Measurements from ENCODE around the gene PTPRN. TPM values are rescaled to one million over a fixed set of nuclear protein-coding genes. Genes with fewer than 3 reads are reported as not detected.

The PTPRN gene
- polyA plus RNA-seq (66.4 and 82.1 TPM in 2 replicates), polyA minus RNA-seq (94.0 and 107 TPM in 2 replicates)

DNA sequence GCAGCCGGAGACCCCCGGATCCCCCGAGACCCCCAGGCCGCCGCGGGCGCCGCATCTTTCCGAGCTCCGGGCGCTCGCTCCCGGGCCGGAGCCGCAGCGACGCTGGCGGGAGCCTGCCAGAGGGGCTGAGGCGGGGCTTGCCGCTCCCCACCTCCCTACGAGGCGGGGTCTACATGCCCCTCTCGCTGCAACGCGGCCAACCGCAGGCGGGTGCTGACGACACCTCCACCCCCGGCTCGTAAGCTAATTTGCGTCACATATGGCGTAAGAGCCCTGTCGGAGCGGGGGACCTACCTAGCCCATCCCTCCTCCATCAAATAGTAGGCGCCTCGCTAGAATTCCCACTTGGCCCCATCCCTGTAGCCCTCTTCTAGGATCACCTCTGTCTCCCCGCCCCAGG is at the start of gene PTPRN:
TSS of gene PTPRN (minus strand) at position 124 of the 400 bp plus-strand sequence. CDS start at position 55, 69 bp downstream.
- Histone ChIP-seq H3K4me3 (ENCODE audit: low read length) (peak within 1 kb of the TSS; percentile 95), H4K20me1 (ENCODE audit: insufficient read depth) (no peaks in the 10 kb centered on the region), H3K9ac (ENCODE audit: low read length) (peak within 1 kb of the TSS; percentile 97), H3F3A (ENCODE audit: insufficient read depth, low read length, poor library complexity, severe bottlenecking) (no peaks in the 10 kb centered on the region), H3K9me3 (ENCODE audit: low read length) (no peaks in the 10 kb centered on the region), H3K9me2 (ENCODE audit: insufficient read depth, low read length) (no peaks in the 10 kb centered on the region), H3K27me3 (ENCODE audit: insufficient read depth, low read depth, low read length) (peaks cover 16% of the 10 kb centered on the region), H2AFZ (ENCODE audit: low read depth, low read length) (peak within 1 kb of the TSS; percentile 95), H3K4me2 (ENCODE audit: low read length) (peak within 1 kb of the TSS; percentile 87), H3K27ac (ENCODE audit: low read length) (peak within 1 kb of the TSS; percentile 91), H3K79me2 (replicated peaks; ENCODE audit: insufficient read depth, low read length) (no peaks in the 10 kb centered on the region), H3K36me3 (ENCODE audit: insufficient read depth, low read length) (no peaks in the 10 kb centered on the region)
- TF ChIP-seq EZH2 (IDR thresholded peaks at IDR 0.05; ENCODE audit: borderline replicate concordance, insufficient read depth, low read length, poor library complexity, severe bottlenecking) (no peak), EP300 (conservative IDR thresholded peaks at IDR 0.05; ENCODE audit: poor library complexity, severe bottlenecking) (peak; percentile 73), TAF1 (IDR thresholded peaks at IDR 0.05; ENCODE audit: low read depth) (peak; percentile 66), SMC3 (conservative IDR thresholded peaks at IDR 0.05; ENCODE audit: poor library complexity) (peak; percentile 41), RAD21 (conservative IDR thresholded peaks at IDR 0.05) (peak; percentile 40), POLR2AphosphoS5 (IDR thresholded peaks at IDR 0.05) (peak; percentile 84), MXI1 (conservative IDR thresholded peaks at IDR 0.05; ENCODE audit: poor library complexity, severe bottlenecking) (peak; percentile 49)
- TF ChIP-seq, protein P1, sequence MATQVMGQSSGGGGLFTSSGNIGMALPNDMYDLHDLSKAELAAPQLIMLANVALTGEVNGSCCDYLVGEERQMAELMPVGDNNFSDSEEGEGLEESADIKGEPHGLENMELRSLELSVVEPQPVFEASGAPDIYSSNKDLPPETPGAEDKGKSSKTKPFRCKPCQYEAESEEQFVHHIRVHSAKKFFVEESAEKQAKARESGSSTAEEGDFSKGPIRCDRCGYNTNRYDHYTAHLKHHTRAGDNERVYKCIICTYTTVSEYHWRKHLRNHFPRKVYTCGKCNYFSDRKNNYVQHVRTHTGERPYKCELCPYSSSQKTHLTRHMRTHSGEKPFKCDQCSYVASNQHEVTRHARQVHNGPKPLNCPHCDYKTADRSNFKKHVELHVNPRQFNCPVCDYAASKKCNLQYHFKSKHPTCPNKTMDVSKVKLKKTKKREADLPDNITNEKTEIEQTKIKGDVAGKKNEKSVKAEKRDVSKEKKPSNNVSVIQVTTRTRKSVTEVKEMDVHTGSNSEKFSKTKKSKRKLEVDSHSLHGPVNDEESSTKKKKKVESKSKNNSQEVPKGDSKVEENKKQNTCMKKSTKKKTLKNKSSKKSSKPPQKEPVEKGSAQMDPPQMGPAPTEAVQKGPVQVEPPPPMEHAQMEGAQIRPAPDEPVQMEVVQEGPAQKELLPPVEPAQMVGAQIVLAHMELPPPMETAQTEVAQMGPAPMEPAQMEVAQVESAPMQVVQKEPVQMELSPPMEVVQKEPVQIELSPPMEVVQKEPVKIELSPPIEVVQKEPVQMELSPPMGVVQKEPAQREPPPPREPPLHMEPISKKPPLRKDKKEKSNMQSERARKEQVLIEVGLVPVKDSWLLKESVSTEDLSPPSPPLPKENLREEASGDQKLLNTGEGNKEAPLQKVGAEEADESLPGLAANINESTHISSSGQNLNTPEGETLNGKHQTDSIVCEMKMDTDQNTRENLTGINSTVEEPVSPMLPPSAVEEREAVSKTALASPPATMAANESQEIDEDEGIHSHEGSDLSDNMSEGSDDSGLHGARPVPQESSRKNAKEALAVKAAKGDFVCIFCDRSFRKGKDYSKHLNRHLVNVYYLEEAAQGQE (IDR thresholded peaks at IDR 0.05; ENCODE audit: borderline replicate concordance), result peak; percentile 39
- TF ChIP-seq, protein P2, sequence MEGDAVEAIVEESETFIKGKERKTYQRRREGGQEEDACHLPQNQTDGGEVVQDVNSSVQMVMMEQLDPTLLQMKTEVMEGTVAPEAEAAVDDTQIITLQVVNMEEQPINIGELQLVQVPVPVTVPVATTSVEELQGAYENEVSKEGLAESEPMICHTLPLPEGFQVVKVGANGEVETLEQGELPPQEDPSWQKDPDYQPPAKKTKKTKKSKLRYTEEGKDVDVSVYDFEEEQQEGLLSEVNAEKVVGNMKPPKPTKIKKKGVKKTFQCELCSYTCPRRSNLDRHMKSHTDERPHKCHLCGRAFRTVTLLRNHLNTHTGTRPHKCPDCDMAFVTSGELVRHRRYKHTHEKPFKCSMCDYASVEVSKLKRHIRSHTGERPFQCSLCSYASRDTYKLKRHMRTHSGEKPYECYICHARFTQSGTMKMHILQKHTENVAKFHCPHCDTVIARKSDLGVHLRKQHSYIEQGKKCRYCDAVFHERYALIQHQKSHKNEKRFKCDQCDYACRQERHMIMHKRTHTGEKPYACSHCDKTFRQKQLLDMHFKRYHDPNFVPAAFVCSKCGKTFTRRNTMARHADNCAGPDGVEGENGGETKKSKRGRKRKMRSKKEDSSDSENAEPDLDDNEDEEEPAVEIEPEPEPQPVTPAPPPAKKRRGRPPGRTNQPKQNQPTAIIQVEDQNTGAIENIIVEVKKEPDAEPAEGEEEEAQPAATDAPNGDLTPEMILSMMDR (IDR thresholded peaks at IDR 0.05; ENCODE audit: poor library complexity, severe bottlenecking), result peak; percentile 18

DNA sequence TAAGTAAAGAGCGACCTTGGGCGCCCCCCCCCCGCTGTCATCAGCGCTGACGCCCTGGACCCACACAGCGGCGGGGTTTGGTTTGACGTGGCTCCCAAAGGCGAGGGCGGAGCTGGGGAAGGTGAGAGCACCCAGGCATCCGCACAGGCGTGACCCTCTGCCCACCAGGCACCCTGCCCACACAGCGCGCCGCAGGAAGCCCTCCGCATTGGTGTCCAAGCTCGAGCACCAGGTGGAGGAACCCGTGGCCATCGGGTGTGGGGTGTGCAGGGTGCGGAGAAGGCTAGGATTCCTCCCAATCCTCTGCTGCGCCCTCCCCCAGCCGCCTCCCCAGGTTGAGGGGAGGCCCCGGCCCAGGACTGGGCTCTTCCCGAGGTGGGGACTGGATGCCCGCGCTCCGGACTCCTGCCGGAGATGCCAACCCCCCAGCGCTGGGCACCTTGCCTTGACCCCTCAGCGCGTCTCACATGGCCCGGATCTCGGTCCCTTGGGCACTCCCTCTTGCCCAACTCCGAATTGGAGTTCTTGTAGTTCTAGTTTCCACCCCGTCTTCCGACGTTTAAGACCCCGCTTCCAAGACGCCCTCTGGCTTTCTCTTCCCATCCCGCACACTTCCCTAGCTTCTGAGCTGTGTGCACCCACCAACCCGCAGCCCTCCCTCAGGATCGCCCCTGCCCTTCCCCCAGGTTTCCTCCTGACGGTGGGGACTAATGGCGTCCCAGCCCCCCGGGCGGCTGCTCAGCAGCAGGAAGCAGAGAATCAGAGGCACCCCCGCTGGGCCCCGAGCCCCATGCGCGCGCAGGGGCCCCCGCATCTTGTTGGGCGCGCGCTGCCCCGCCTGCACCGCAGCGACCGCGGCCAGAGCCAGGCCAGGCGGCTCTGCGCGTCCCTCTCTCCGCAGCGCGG is 49.2 kb upstream of the PTPRN start:
- no peaks in the 10 kb centered on the region for H3K9me3 ChIP-seq (ENCODE audit: low read length)
- H3K9ac ChIP-seq (ENCODE audit: low read length), result no peak overlapping the region
- H3K36me3 ChIP-seq (ENCODE audit: insufficient read depth, low read length), result no peaks in the 10 kb centered on the region
- H3K9me2 ChIP-seq (ENCODE audit: insufficient read depth, low read length), result no peaks in the 10 kb centered on the region
- no peak for TF ChIP-seq SMC3 (conservative IDR thresholded peaks at IDR 0.05; ENCODE audit: poor library complexity)
- TF ChIP-seq, protein P2 (IDR thresholded peaks at IDR 0.05; ENCODE audit: poor library complexity, severe bottlenecking), result peak; percentile 17
- no peaks in the 10 kb centered on the region for H3K79me2 ChIP-seq (replicated peaks; ENCODE audit: insufficient read depth, low read length)
- H3K27me3 ChIP-seq (ENCODE audit: insufficient read depth, low read depth, low read length), result peaks cover 39% of the 10 kb centered on the region
- no peaks in the 10 kb centered on the region for H4K20me1 ChIP-seq (ENCODE audit: insufficient read depth)
- no peak overlapping the region for H3K27ac ChIP-seq (ENCODE audit: low read length)
- no peak overlapping the region for H2AFZ ChIP-seq (ENCODE audit: low read depth, low read length)
- H3K4me2 ChIP-seq (ENCODE audit: low read length), result no peak overlapping the region
- H3K4me3 ChIP-seq (ENCODE audit: low read length), result peak overlapping the region; percentile 45
- H3F3A ChIP-seq (ENCODE audit: insufficient read depth, low read length, poor library complexity, severe bottlenecking), result no peaks in the 10 kb centered on the region
